Transverse colon (tissue), 4 donors: ENCODE results near the gene RCAN2. TPM values are rescaled to one million over a fixed set of nuclear protein-coding genes. Genes with fewer than 3 reads are reported as not detected.

Experiments used
- DNase-seq: peaks from one replicate; pipeline ENCODE4 v3.0.0-alpha.2; 2019
- H3K27ac ChIP-seq, 4 donors: fragments of 200-600 bp; sonication (generic); 2 replicates each; pipeline ENCODE4 v1.5.1; 2016 to 2018; ENCODE audit warnings: inconsistent platforms in 4 of 4
- H3K27me3 ChIP-seq: fragments of 200-600 bp; sonication (generic); 2 replicates; pipeline ENCODE4 v1.5.1; 2017; ENCODE audit warnings: inconsistent platforms
- H3K36me3 ChIP-seq, 4 donors: fragments of 200-600 bp; sonication (generic); 2 replicates each; pipeline ENCODE4 v1.5.1; 2017 to 2019; ENCODE audit warnings: inconsistent platforms in 4 of 4
- H3K4me1 ChIP-seq, 4 donors: fragments of 200-600 bp; sonication (generic); 2 replicates each; pipeline ENCODE4 v1.5.1; 2017 to 2020; ENCODE audit warnings: inconsistent platforms in 4 of 4
- H3K4me3 ChIP-seq, 4 donors: fragments of 200-600 bp; sonication (generic); 1 replicate in 1 of 4; 2 replicates in 3 of 4; pipeline versions ENCODE4 v1.5.1 to v1.6.1; 2017 to 2019; ENCODE audit warnings: inconsistent platforms in 4 of 4
- H3K9me3 ChIP-seq, 2 donors: fragments of 200-600 bp; sonication (generic); 2 replicates each; pipeline ENCODE4 v1.5.1; 2017 to 2019; ENCODE audit warnings: inconsistent platforms in 2 of 2
- EP300 ChIP-seq: sonication (generic); formaldehyde crosslinking; IDR thresholded peaks from one replicate; pipeline ENCODE4 v1.6.1; 2017; ENCODE audit warnings: antibody characterized with exemption, low read depth
- POLR2A ChIP-seq: fragments of 450-650 bp; IDR thresholded peaks from one replicate; pipeline ENCODE4 v1.6.1; 2016; ENCODE audit warnings: antibody characterized with exemption, mild to moderate bottlenecking, moderate library complexity
- POLR2AphosphoS5 ChIP-seq, 3 donors: sonication (generic); formaldehyde crosslinking; IDR thresholded peaks; one replicate each; pipeline ENCODE4 v1.6.1; 2016; ENCODE audit warnings: antibody characterized with exemption in 3 of 3
- WGBS, 2 donors: methylation state at CpG; one replicate each; pipeline ENCODE4 v1.1.5; 2018; ENCODE audit warnings: low coverage in 1 of 2; 5-methylcytosine and 5-hydroxymethylcytosine counted together
- in situ Hi-C, 4 donors: fragments of 200-750 bp; cut with MboI; loops; one replicate each; pipeline versions ENCODE4 v1.15.0 to v1.15.1; 2017; ENCODE audit warnings: low sequenced_read_pairs in 3 of 4, low pct_ligation_motif_present in 1 of 4, low pct_unique_long_range_greater_than_20kb in 1 of 4
- intact Hi-C: fragments of 100-400 bp; cut with DNase I; formaldehyde crosslinking; loops from one replicate; pipeline ENCODE4 v1.15.1; 2023; ENCODE audit warnings: low total_unique reads
- total RNA-seq, 4 donors: library from RNA; depleted of rRNA; stranded (reverse); fragments of >200 nt; gene quantifications; one replicate each; pipeline ENCODE4 v1.1.0, GENCODE V29; 2016
- TF ChIP-seq, protein P1 (sequence below), 5 experiments: fragments of 200-600 bp in 3 of 5; fragments of 450-650 bp in 2 of 5; sonication (generic) in 3 of 5; IDR thresholded peaks; 1 replicate in 2 of 5; 2 replicates in 3 of 5; pipeline ENCODE4 v1.5.1; 2016 to 2017; ENCODE audit warnings: antibody characterized with exemption in 5 of 5, inconsistent platforms in 3 of 5, mild to moderate bottlenecking in 2 of 5, moderate library complexity in 1 of 5

The RCAN2 gene
- total RNA-seq, 4 donors from 2014 or later, result 1.9 to 9.5 (median 7.5) TPM

DNA sequence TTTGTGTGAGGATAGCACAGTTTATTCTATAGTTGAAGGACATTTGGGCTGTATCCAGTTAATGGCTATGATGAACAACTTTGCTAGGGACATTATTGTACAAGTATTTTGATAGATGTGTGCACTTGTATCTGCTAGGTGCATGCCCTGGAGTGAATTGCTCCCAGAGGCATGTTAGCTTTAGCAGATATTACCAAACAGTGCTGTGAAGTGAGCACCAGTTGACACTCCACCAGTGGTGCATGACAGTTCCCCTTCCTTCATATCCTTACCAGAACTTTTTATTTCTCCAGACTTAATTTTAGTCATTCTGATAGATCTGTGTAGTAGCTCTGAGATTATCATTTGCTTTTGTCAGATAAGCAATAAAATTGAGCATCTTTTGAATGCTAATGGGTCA, 271.6 kb downstream of the RCAN2 start:
- H3K9me3 ChIP-seq, result no peaks in the 10 kb centered on the region
- H3K4me1 ChIP-seq, result peaks cover 0 to 3% (median 0%) of the 10 kb centered on the region in 4 donors
- no peaks in the 10 kb centered on the region for H3K36me3 ChIP-seq
- in situ Hi-C loops, result loop anchor here (10.0 to 25.0 kb wide), 4 partner anchors 132 to 418 kb away; no protein-coding TSS in a partner anchor
- no peaks in the 10 kb centered on the region for H3K27me3 ChIP-seq
- intact Hi-C loops, result loop anchor here (10.0 kb wide), 2 partner anchors 195 to 405 kb away; no protein-coding TSS in a partner anchor
- no peak overlapping the region for H3K27ac ChIP-seq
- no peak overlapping the region for H3K4me3 ChIP-seq
- no peak for DNase-seq
- TF ChIP-seq EP300, result no peak
- TF ChIP-seq POLR2AphosphoS5 (IDR thresholded peaks at IDR 0.05), result no peak

DNA sequence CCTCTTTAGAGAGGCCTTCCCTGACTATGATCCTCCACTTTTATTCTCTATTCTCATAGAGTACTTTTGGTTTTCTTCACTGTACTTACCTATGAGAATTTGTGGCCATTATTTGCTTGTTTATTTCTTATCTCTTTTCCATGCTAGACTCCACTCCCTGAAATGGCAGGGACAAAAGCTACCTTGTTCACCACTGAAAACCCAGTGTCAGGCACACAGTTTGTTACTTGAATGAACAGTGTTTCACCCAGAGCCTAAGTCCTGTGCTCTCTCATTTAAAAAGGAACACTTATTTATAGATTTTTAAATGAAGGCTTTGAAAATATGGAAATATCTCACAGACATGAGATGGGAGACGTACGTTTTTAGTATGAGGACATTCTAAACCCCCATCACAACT, 272.8 kb downstream of the RCAN2 start:
- H3K27ac ChIP-seq, result peak overlapping the region in 1 of 4 donors; percentile 5
- intact Hi-C loops (loop anchor here (10.0 kb wide), 1 partner anchor 196 kb away; no protein-coding TSS in a partner anchor), in situ Hi-C loops (loop anchor here in 3 of 4 donors (25.0 kb wide), 3 partner anchors 131 to 419 kb away; no protein-coding TSS in a partner anchor)
- TF ChIP-seq, protein P1, sequence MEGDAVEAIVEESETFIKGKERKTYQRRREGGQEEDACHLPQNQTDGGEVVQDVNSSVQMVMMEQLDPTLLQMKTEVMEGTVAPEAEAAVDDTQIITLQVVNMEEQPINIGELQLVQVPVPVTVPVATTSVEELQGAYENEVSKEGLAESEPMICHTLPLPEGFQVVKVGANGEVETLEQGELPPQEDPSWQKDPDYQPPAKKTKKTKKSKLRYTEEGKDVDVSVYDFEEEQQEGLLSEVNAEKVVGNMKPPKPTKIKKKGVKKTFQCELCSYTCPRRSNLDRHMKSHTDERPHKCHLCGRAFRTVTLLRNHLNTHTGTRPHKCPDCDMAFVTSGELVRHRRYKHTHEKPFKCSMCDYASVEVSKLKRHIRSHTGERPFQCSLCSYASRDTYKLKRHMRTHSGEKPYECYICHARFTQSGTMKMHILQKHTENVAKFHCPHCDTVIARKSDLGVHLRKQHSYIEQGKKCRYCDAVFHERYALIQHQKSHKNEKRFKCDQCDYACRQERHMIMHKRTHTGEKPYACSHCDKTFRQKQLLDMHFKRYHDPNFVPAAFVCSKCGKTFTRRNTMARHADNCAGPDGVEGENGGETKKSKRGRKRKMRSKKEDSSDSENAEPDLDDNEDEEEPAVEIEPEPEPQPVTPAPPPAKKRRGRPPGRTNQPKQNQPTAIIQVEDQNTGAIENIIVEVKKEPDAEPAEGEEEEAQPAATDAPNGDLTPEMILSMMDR (IDR thresholded peaks at IDR 0.05), result no peak
- TF ChIP-seq EP300, result no peak
- TF ChIP-seq POLR2AphosphoS5 (IDR thresholded peaks at IDR 0.05), result no peak
- TF ChIP-seq POLR2A, result no peak
- H3K9me3 ChIP-seq, result no peaks in the 10 kb centered on the region
- H3K27me3 ChIP-seq, result no peaks in the 10 kb centered on the region
- no peak overlapping the region for H3K4me3 ChIP-seq
- DNase-seq, result no peak
- 88 to 92% methylated on average over 2 of the region's 2 CpGs for WGBS, 2 donors
- peaks cover 0 to 3% (median 0%) of the 10 kb centered on the region in 4 donors for H3K4me1 ChIP-seq
- H3K36me3 ChIP-seq, result no peaks in the 10 kb centered on the region

GRCh38 chr6:46217671-46218131, 273.5 kb downstream of the RCAN2 start:
- Histone ChIP-seq H3K4me1 (peaks cover 0 to 3% (median 0%) of the 10 kb centered on the region in 4 donors), H3K9me3 (no peaks in the 10 kb centered on the region), H3K27me3 (no peaks in the 10 kb centered on the region), H3K27ac (no peak overlapping the region), H3K4me3 (no peak overlapping the region), H3K36me3 (no peaks in the 10 kb centered on the region)
- 61 to 91% methylated on average over 5 of the region's 5 CpGs for WGBS, 2 donors
- intact Hi-C loops, result loop anchor here (10.0 kb wide), 1 partner anchor 197 kb away; no protein-coding TSS in a partner anchor
- TF ChIP-seq POLR2AphosphoS5 (IDR thresholded peaks at IDR 0.05) (peak in 1 of 3 donors; percentile 20), POLR2A (no peak), EP300 (peak; percentile 55)
- TF ChIP-seq, protein P1 (IDR thresholded peaks at IDR 0.05), result no peak
- in situ Hi-C loops, result loop anchor here in 3 of 4 donors (25.0 kb wide), 3 partner anchors 130 to 420 kb away; no protein-coding TSS in a partner anchor
- no peak for DNase-seq

DNA sequence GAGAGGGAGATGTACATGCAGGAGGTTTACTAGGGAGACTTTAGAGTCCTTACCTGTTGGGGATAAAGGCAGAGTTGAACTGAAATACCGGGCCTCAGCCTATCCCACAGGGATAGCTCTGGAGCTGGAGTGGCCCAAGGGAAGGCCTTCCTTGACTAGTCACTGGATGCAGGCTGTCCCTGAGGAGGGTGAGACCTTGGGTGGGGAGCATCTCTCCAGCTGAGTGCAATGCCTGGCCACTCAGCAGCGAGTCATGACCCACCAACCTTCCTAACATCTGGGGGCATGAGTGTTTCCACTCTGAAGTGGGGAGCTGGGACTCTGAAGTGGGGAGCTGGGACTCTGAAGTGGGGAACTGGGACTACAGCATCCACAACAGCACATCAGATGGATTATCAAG, 274.4 kb downstream of the RCAN2 start:
- Histone ChIP-seq H3K9me3 (no peaks in the 10 kb centered on the region), H3K27ac (no peak overlapping the region), H3K36me3 (no peaks in the 10 kb centered on the region), H3K27me3 (no peaks in the 10 kb centered on the region), H3K4me1 (peaks cover 0 to 3% (median 0%) of the 10 kb centered on the region in 4 donors), H3K4me3 (no peak overlapping the region)
- WGBS, 2 donors, result 83% methylated on average over 2 of the region's 2 CpGs; no CpG with 5 or more reads in 1 of the 2 donors
- TF ChIP-seq, protein P1 (IDR thresholded peaks at IDR 0.05), result no peak
- TF ChIP-seq EP300 (no peak), POLR2AphosphoS5 (IDR thresholded peaks at IDR 0.05) (no peak), POLR2A (no peak)
- in situ Hi-C loops, result loop anchor here in 3 of 4 donors (25.0 kb wide), 3 partner anchors 130 to 420 kb away; no protein-coding TSS in a partner anchor
- DNase-seq, result no peak
- intact Hi-C loops, result loop anchor here (10.0 kb wide), 1 partner anchor 198 kb away; no protein-coding TSS in a partner anchor
